ENCODE measurements around the gene SH3PXD2B. TPM values are rescaled to one million over a fixed set of nuclear protein-coding genes. Genes with fewer than 3 reads are reported as not detected.
"Not testable (repeated sequence)": the region's sequence is repeated elsewhere in the genome, so short reads cannot be mapped to it uniquely, and the experiment has no call there.

The SH3PXD2B gene
- total RNA-seq, 1 donor from 2014 or later: 30.9 TPM

GRCh38 chr5:172293054-172293744, 161.1 kb downstream of the SH3PXD2B start:
- Histone ChIP-seq H3K27me3 (no peaks in the 10 kb centered on the region), H3K4me3 (no peak overlapping the region), H3K27ac (no peak overlapping the region), H3K4me1 (no peaks in the 10 kb centered on the region), H3K9me3 (no peaks in the 10 kb centered on the region), H3K36me3 (no peaks in the 10 kb centered on the region)
- intact Hi-C loops (cut with DNase I): loop anchor here (2.0 to 5.0 kb wide), 2 partner anchors 186 to 764 kb away; partner anchors contain the start of gene CREBRF
- DNase-seq (ENCODE audit: extremely low spot score in 2 of 2): no peak
- TF ChIP-seq POLR2AphosphoS5 (IDR thresholded peaks at IDR 0.05; ENCODE audit: insufficient read depth in 1 of 2, low read depth in 1 of 2): peak in 1 of 2 donors; percentile 41
- TF ChIP-seq, protein P1, sequence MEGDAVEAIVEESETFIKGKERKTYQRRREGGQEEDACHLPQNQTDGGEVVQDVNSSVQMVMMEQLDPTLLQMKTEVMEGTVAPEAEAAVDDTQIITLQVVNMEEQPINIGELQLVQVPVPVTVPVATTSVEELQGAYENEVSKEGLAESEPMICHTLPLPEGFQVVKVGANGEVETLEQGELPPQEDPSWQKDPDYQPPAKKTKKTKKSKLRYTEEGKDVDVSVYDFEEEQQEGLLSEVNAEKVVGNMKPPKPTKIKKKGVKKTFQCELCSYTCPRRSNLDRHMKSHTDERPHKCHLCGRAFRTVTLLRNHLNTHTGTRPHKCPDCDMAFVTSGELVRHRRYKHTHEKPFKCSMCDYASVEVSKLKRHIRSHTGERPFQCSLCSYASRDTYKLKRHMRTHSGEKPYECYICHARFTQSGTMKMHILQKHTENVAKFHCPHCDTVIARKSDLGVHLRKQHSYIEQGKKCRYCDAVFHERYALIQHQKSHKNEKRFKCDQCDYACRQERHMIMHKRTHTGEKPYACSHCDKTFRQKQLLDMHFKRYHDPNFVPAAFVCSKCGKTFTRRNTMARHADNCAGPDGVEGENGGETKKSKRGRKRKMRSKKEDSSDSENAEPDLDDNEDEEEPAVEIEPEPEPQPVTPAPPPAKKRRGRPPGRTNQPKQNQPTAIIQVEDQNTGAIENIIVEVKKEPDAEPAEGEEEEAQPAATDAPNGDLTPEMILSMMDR (IDR thresholded peaks at IDR 0.05): peak; percentile 53 to 69 (median 67)
- no peak for TF ChIP-seq POLR2A (IDR thresholded peaks at IDR 0.05)

GRCh38 chr5:172291837-172292236, 162.5 kb downstream of the SH3PXD2B start:
- intact Hi-C loops (cut with DNase I): loop anchor here (2.0 to 5.0 kb wide), 2 partner anchors 185 to 765 kb away; partner anchors contain the start of gene CREBRF
- H3K9me3 ChIP-seq; H3K4me1 ChIP-seq; H3K36me3 ChIP-seq; H3K27ac ChIP-seq; DNase-seq (ENCODE audit: extremely low spot score in 2 of 2); H3K4me3 ChIP-seq; H3K27me3 ChIP-seq: not testable (repeated sequence)

DNA sequence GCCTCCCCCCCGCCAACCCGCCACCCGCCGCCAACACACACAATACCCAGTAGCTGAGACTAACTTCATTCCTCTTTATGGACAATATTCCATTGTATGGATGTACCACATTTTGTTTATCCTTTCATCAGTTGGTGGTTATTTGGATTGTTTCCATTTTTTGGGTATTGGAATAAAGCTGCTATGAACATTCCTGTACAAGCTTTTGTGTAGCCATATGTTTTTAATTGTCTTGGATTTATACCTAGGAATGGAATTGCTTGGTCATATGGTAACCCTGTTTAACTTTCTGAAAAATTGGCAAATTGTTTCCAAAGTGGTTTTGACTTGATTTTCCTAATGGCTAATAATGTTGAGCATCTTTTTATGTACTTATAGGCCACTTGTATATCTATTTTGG, 165.9 kb downstream of the SH3PXD2B start:
- Histone ChIP-seq H3K9me3 (no peaks in the 10 kb centered on the region), H3K36me3 (no peaks in the 10 kb centered on the region), H3K27me3 (no peaks in the 10 kb centered on the region), H3K4me3 (no peak overlapping the region), H3K4me1 (no peaks in the 10 kb centered on the region), H3K27ac (no peak overlapping the region)
- intact Hi-C loops (cut with DNase I): loop anchor here (10.0 kb wide), 1 partner anchor 104 kb away; the partner anchor contains the start of gene STK10
- no peak for DNase-seq (ENCODE audit: extremely low spot score in 2 of 2)
- TF ChIP-seq, protein P1 (IDR thresholded peaks at IDR 0.05): no peak
- TF ChIP-seq POLR2AphosphoS5 (IDR thresholded peaks at IDR 0.05; ENCODE audit: insufficient read depth in 1 of 2, low read depth in 1 of 2) (no peak), POLR2A (IDR thresholded peaks at IDR 0.05) (no peak)

GRCh38 chr5:172287140-172287539, 167.2 kb downstream of the SH3PXD2B start:
- H3K36me3 ChIP-seq; H3K4me1 ChIP-seq; H3K27me3 ChIP-seq; DNase-seq (ENCODE audit: extremely low spot score in 2 of 2); H3K4me3 ChIP-seq; H3K27ac ChIP-seq; H3K9me3 ChIP-seq: not testable (repeated sequence)
- intact Hi-C loops (cut with DNase I): loop anchor here (10.0 kb wide), 1 partner anchor 102 kb away; the partner anchor contains the start of gene STK10

DNA sequence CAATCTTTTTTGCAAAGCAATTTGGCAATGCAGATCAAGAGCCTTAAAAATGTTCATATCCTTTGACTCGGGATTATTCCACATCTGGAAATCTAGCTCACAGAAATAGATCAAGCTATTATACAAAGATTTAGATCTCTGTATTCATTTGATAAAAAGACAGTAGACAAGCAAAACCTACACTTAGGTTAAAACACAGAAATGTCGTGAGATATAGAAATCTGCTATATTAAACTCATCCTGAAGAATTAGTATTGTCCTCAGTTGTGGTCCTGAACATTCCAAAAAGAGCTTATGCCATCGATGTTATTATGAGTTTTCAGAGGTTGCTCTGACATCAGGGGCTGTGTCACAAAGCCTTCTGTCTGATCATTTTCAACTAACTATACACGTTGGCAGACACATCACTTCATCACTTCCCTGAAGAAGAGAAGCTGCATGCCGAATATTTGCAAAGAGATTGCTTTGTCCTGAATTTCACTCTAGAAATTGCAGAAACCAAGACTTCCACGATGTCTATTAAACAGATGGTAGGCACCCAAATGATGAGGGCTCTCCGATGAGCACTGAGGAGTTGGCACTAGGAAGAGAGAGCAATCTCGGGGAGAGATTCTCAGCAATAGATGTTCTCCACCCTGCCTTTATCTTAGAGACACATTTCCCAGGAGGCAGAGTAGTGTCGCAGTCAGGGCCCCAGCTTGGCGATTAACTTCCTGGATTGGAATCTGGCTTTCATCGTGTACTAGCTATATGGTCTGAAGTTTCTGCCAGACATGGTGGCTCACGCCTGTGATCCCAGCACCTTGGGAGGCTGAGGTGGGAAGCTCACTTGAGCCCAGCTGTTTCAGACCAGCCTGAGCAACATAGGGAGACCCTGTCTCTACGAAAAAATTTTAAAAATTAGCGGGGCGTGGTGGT, 168.8 kb downstream of the SH3PXD2B start:
- peak overlapping the region; percentile 77 to 96 for H3K4me3 ChIP-seq
- H3K9me3 ChIP-seq: no peaks in the 10 kb centered on the region
- H3K4me1 ChIP-seq: peaks cover 19% of the 10 kb centered on the region
- no peaks in the 10 kb centered on the region for H3K36me3 ChIP-seq
- H3K27ac ChIP-seq: peak overlapping the region; percentile 95
- no peaks in the 10 kb centered on the region for H3K27me3 ChIP-seq
- TF ChIP-seq, protein P1 (IDR thresholded peaks at IDR 0.05): no peak
- no peak for TF ChIP-seq POLR2A (IDR thresholded peaks at IDR 0.05)
- no peak for TF ChIP-seq POLR2AphosphoS5 (IDR thresholded peaks at IDR 0.05; ENCODE audit: insufficient read depth in 1 of 2, low read depth in 1 of 2)
- intact Hi-C loops (cut with DNase I): loop anchor here (10.0 kb wide), 1 partner anchor 101 kb away; the partner anchor contains the start of gene STK10
- no peak for DNase-seq (ENCODE audit: extremely low spot score in 2 of 2)

Data from vagina (tissue), 2 donors.